Activated naive CD8-positive, alpha-beta T cell treated with anti-CD3 and anti-CD28 coated beads for 36 hours (primary cell): ENCODE data around the gene SYCP2. TPM values are rescaled to one million over a fixed set of nuclear protein-coding genes. Genes with fewer than 3 reads are reported as not detected.
"Not testable (repeated sequence)": the region's sequence is repeated elsewhere in the genome, so short reads cannot be mapped to it uniquely, and the experiment has no call there.

Experiments
- DNase-seq: peaks from one replicate; pipeline ENCODE4 v3.0.0; 2021
- H3K27ac Mint-ChIP-seq: one replicate; pipeline ENCODE4 v1.8.0; 2022; ENCODE audit warnings: mild to moderate bottlenecking, moderate library complexity, mixed read lengths
- H3K27me3 Mint-ChIP-seq: one replicate; pipeline ENCODE4 v1.8.0; 2022; ENCODE audit warnings: mild to moderate bottlenecking, mixed read lengths
- H3K36me3 Mint-ChIP-seq: one replicate; pipeline ENCODE4 v1.8.0; 2021; ENCODE audit warnings: mild to moderate bottlenecking, mixed read lengths
- H3K4me1 Mint-ChIP-seq: one replicate; pipeline ENCODE4 v1.8.0; 2021; ENCODE audit warnings: mixed read lengths
- H3K4me3 Mint-ChIP-seq: one replicate; pipeline ENCODE4 v1.8.0; 2022; ENCODE audit warnings: mild to moderate bottlenecking, moderate library complexity, mixed read lengths
- H3K9me3 Mint-ChIP-seq: one replicate; pipeline ENCODE4 v1.8.0; 2022; ENCODE audit warnings: mixed read lengths
- total RNA-seq, 2 experiments: library from RNA; stranded (reverse); gene quantifications; one replicate each; pipeline ENCODE4 v1.2.3, GENCODE V29; 2021

The SYCP2 gene
- total RNA-seq, 2 experiments from 2014 or later = 2.9 to 3.2 TPM

- no peak overlapping the region for H3K4me3 Mint-ChIP-seq
- H3K27me3 Mint-ChIP-seq = no peaks in the 10 kb centered on the region
- no peaks in the 10 kb centered on the region for H3K9me3 Mint-ChIP-seq
- peaks cover 5% of the 10 kb centered on the region for H3K36me3 Mint-ChIP-seq
- DNase-seq = no peak
- no peak overlapping the region for H3K27ac Mint-ChIP-seq
- H3K4me1 Mint-ChIP-seq = no peaks in the 10 kb centered on the region
Measured at GRCh38 chr20:59902470-59902869, 31.0 kb downstream of the SYCP2 start.

- Mint-ChIP-seq H3K4me1 (no peaks in the 10 kb centered on the region), H3K9me3 (no peaks in the 10 kb centered on the region), H3K4me3 (no peak overlapping the region), H3K27me3 (peaks cover 3% of the 10 kb centered on the region), H3K27ac (no peak overlapping the region), H3K36me3 (peaks cover 7% of the 10 kb centered on the region)
- no peak for DNase-seq
Measured at GRCh38 chr20:59895908-59896307, 37.5 kb downstream of the SYCP2 start.

- Mint-ChIP-seq H3K9me3 (no peaks in the 10 kb centered on the region), H3K27ac (no peak overlapping the region), H3K27me3 (no peaks in the 10 kb centered on the region), H3K4me1 (no peaks in the 10 kb centered on the region), H3K4me3 (no peak overlapping the region), H3K36me3 (peaks cover 6% of the 10 kb centered on the region)
- no peak for DNase-seq
Measured at GRCh38 chr20:59891581-59891980, 41.9 kb downstream of the SYCP2 start.

- not testable (repeated sequence) for H3K27ac Mint-ChIP-seq, H3K4me1 Mint-ChIP-seq, DNase-seq, H3K4me3 Mint-ChIP-seq, H3K9me3 Mint-ChIP-seq, H3K27me3 Mint-ChIP-seq, H3K36me3 Mint-ChIP-seq
Measured at GRCh38 chr20:59890035-59890434, 43.4 kb downstream of the SYCP2 start.

GRCh38 chr20:59888050-59888449, 45.4 kb downstream of the SYCP2 start:
- no peaks in the 10 kb centered on the region for H3K9me3 Mint-ChIP-seq

GRCh38 chr20:59884494-59884893, 48.9 kb downstream of the SYCP2 start:
- H3K9me3 Mint-ChIP-seq = no peaks in the 10 kb centered on the region
- no peak overlapping the region for H3K27ac Mint-ChIP-seq
- H3K36me3 Mint-ChIP-seq = peaks cover 4% of the 10 kb centered on the region
- DNase-seq = no peak
- H3K27me3 Mint-ChIP-seq = no peaks in the 10 kb centered on the region
- H3K4me3 Mint-ChIP-seq = no peak overlapping the region
- H3K4me1 Mint-ChIP-seq = no peaks in the 10 kb centered on the region

More at GRCh38 chr20:59888050-59888449, 45.4 kb downstream of the SYCP2 start:
- Mint-ChIP-seq H3K27ac (no peak overlapping the region), H3K27me3 (no peaks in the 10 kb centered on the region), H3K36me3 (peaks cover 6% of the 10 kb centered on the region), H3K4me1 (no peaks in the 10 kb centered on the region), H3K4me3 (no peak overlapping the region)
- no peak for DNase-seq

GRCh38 chr20:59880198-59880597, 53.2 kb downstream of the SYCP2 start:
- no peaks in the 10 kb centered on the region for H3K36me3 Mint-ChIP-seq
- no peak overlapping the region for H3K27ac Mint-ChIP-seq
- no peak overlapping the region for H3K4me3 Mint-ChIP-seq
- H3K9me3 Mint-ChIP-seq = no peaks in the 10 kb centered on the region
- no peak for DNase-seq
- no peaks in the 10 kb centered on the region for H3K27me3 Mint-ChIP-seq
- H3K4me1 Mint-ChIP-seq = no peaks in the 10 kb centered on the region

GRCh38 chr20:59873409-59873808, 60.0 kb downstream of the SYCP2 start:
- Mint-ChIP-seq H3K4me1 (peaks cover 5% of the 10 kb centered on the region), H3K27ac (no peak overlapping the region), H3K36me3 (no peaks in the 10 kb centered on the region), H3K27me3 (no peaks in the 10 kb centered on the region), H3K9me3 (no peaks in the 10 kb centered on the region), H3K4me3 (no peak overlapping the region)
- DNase-seq = no peak

GRCh38 chr20:59871096-59871495, 62.3 kb downstream of the SYCP2 start:
- Mint-ChIP-seq H3K27me3 (no peaks in the 10 kb centered on the region), H3K36me3 (no peaks in the 10 kb centered on the region), H3K4me1 (peaks cover 5% of the 10 kb centered on the region), H3K27ac (no peak overlapping the region), H3K4me3 (no peak overlapping the region), H3K9me3 (no peaks in the 10 kb centered on the region)
- DNase-seq = no peak

- Mint-ChIP-seq H3K4me1 (no peaks in the 10 kb centered on the region), H3K36me3 (peaks cover 4% of the 10 kb centered on the region), H3K27ac (no peak overlapping the region), H3K27me3 (no peaks in the 10 kb centered on the region), H3K9me3 (no peaks in the 10 kb centered on the region), H3K4me3 (no peak overlapping the region)
- DNase-seq = no peak
Measured at GRCh38 chr20:59866338-59866737, 67.1 kb downstream of the SYCP2 start.

- Mint-ChIP-seq H3K27me3 (no peaks in the 10 kb centered on the region), H3K4me1 (no peaks in the 10 kb centered on the region)
- DNase-seq = no peak
Measured at GRCh38 chr20:59864726-59865125, 68.7 kb downstream of the SYCP2 start.

GRCh38 chr20:59863058-59863457, 70.4 kb downstream of the SYCP2 start:
- H3K4me1 Mint-ChIP-seq = no peaks in the 10 kb centered on the region
- peaks cover 11% of the 10 kb centered on the region for H3K36me3 Mint-ChIP-seq
- H3K4me3 Mint-ChIP-seq = no peak overlapping the region
- no peak overlapping the region for H3K27ac Mint-ChIP-seq
- H3K9me3 Mint-ChIP-seq = peaks cover 2% of the 10 kb centered on the region
- H3K27me3 Mint-ChIP-seq = no peaks in the 10 kb centered on the region
- no peak for DNase-seq

More at GRCh38 chr20:59864726-59865125, 68.7 kb downstream of the SYCP2 start:
- H3K9me3 Mint-ChIP-seq = no peaks in the 10 kb centered on the region
- no peak overlapping the region for H3K27ac Mint-ChIP-seq
- H3K36me3 Mint-ChIP-seq = peaks cover 4% of the 10 kb centered on the region
- H3K4me3 Mint-ChIP-seq = no peak overlapping the region

- Mint-ChIP-seq H3K36me3 (peaks cover 11% of the 10 kb centered on the region), H3K27ac (no peak overlapping the region), H3K27me3 (no peaks in the 10 kb centered on the region), H3K4me3 (no peak overlapping the region), H3K9me3 (peaks cover 2% of the 10 kb centered on the region), H3K4me1 (no peaks in the 10 kb centered on the region)
- DNase-seq = no peak
Measured at GRCh38 chr20:59861401-59861800, 72.0 kb downstream of the SYCP2 start.

GRCh38 chr20:59858425-59858824, 75.0 kb downstream of the SYCP2 start:
- Mint-ChIP-seq H3K4me1 (no peaks in the 10 kb centered on the region), H3K27ac (no peak overlapping the region), H3K4me3 (no peak overlapping the region), H3K36me3 (peaks cover 11% of the 10 kb centered on the region), H3K9me3 (peaks cover 6% of the 10 kb centered on the region), H3K27me3 (no peaks in the 10 kb centered on the region)
- DNase-seq = no peak

GRCh38 chr20:59857966-59858365, 75.5 kb downstream of the SYCP2 start:
- Mint-ChIP-seq H3K9me3 (peaks cover 6% of the 10 kb centered on the region), H3K4me3 (no peak overlapping the region), H3K36me3 (peaks cover 11% of the 10 kb centered on the region), H3K27me3 (no peaks in the 10 kb centered on the region), H3K27ac (no peak overlapping the region), H3K4me1 (no peaks in the 10 kb centered on the region)
- DNase-seq = no peak

GRCh38 chr20:59856941-59857340, 76.5 kb downstream of the SYCP2 start:
- peaks cover 11% of the 10 kb centered on the region for H3K36me3 Mint-ChIP-seq
- H3K27me3 Mint-ChIP-seq, H3K4me3 Mint-ChIP-seq, DNase-seq, H3K27ac Mint-ChIP-seq, H3K9me3 Mint-ChIP-seq, H3K4me1 Mint-ChIP-seq: not testable (repeated sequence)

- not testable (repeated sequence) for H3K9me3 Mint-ChIP-seq, H3K4me1 Mint-ChIP-seq, H3K4me3 Mint-ChIP-seq, H3K27ac Mint-ChIP-seq, DNase-seq, H3K36me3 Mint-ChIP-seq, H3K27me3 Mint-ChIP-seq
Measured at GRCh38 chr20:59856526-59856925, 76.9 kb downstream of the SYCP2 start.
